Stimulated activated naive CD8-positive, alpha-beta T cell treated with anti-CD3 and anti-CD28 coated beads, Interleukin-15, amount 100 ng/mL, for 72 hours (primary cell): ENCODE results near the gene NOS2.
"Not testable (repeated sequence)": the region's sequence is repeated elsewhere in the genome, so short reads cannot be mapped to it uniquely, and the experiment has no call there.

ENCODE experiments used
- ATAC-seq: fragments of 150-1000 bp; cut with Tn5 transposase; 2 replicates; pipeline ENCODE4 v1.10.0; 2021; ENCODE audit warnings: mild to moderate bottlenecking, moderate library complexity
- DNase-seq, 2 donors: peaks; one replicate each; pipeline ENCODE4 v3.0.0; 2021 to 2022
- H3K27ac Mint-ChIP-seq, 2 donors: one replicate each; pipeline ENCODE4 v1.8.0; 2022; ENCODE audit warnings: mild to moderate bottlenecking in 2 of 2, mixed read lengths in 2 of 2, moderate library complexity in 2 of 2
- H3K27me3 Mint-ChIP-seq: one replicate; pipeline ENCODE4 v1.8.0; 2022; ENCODE audit warnings: mixed read lengths
- H3K4me1 Mint-ChIP-seq: one replicate; pipeline ENCODE4 v1.8.0; 2022; ENCODE audit warnings: mild to moderate bottlenecking, mixed read lengths
- H3K4me3 Mint-ChIP-seq, 2 donors: one replicate each; pipeline ENCODE4 v1.8.0; 2022; ENCODE audit warnings: mild to moderate bottlenecking in 2 of 2, mixed read lengths in 2 of 2, moderate library complexity in 1 of 2
- H3K9me3 Mint-ChIP-seq, 2 donors: one replicate each; pipeline ENCODE4 v1.8.0; 2022; ENCODE audit warnings: mixed read lengths in 2 of 2

NOS2 gene

DNA sequence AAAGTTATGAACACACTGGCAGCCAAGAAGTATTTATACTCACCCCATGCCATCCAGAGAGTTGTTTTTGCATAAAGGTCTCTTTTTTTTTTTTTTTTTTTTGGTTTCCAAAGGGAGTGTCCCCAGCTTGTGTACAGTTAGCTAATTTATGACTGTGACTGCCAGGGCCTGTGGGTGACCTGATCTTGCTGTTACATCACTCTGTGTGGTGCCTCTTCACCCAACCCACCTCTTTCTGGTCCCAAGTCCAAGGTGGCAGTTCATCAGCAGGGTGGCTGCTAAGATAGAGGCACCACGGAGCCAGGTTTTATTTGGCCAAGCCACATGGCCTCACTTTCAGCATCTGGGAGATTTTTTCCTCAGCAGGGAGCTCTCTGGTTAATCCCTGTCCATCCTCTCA is at the start of gene NOS2:
NOS2 (minus strand) TSS at position 8 of the 400 bp plus-strand sequence. CDS start 1,720 bp downstream, outside the sequence.
- H3K9me3 Mint-ChIP-seq: no peaks in the 10 kb centered on the region
- H3K4me1 Mint-ChIP-seq: peaks cover 8% of the 10 kb centered on the region
- peaks cover 24% of the 10 kb centered on the region for H3K27me3 Mint-ChIP-seq
- peak; percentile 64 for ATAC-seq
- no peak within 1 kb of the TSS for H3K4me3 Mint-ChIP-seq
- no peak for DNase-seq
- H3K27ac Mint-ChIP-seq: no peak within 1 kb of the TSS

DNA sequence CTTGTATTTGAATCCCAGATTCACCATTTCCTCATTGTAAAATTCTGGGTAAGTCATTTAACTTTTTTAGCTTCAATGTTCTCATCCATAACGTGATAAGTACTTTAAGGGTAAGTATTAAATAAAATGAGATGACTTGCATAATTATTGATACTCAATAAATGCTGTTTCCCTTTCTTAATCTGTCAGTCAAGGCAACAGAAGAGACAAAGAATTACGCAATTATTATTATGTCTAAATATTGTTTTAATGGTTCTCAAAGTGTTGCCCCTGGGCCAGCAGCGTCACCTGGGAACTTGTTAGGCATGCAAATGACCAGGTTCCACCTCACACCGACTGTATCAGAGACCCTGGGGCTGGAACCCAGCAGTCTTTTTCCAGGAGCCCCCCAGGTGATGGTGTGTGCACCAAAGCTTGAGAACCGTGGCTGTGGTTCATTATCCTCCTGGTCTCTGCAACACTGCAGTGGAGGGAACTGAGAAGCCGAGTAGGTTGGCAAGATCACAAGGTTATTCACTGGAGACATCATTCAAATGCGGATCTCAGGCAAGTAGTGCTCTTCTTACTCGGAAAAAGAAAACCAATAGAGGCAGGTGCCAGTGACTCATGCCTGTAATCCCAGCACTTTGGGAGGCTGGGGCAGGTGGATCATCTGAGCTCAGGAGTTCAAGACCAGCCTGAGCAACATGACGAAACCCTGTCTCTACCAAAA is 49.3 kb upstream of the NOS2 start:
- no peak overlapping the region for H3K4me3 Mint-ChIP-seq
- peaks cover 19% of the 10 kb centered on the region for H3K4me1 Mint-ChIP-seq
- DNase-seq: no peak
- no peak overlapping the region for H3K27ac Mint-ChIP-seq
- ATAC-seq: no peak
- no peaks in the 10 kb centered on the region for H3K27me3 Mint-ChIP-seq
- no peaks in the 10 kb centered on the region for H3K9me3 Mint-ChIP-seq

- Mint-ChIP-seq H3K9me3 (no peaks in the 10 kb centered on the region), H3K4me3 (no peak overlapping the region), H3K27me3 (no peaks in the 10 kb centered on the region), H3K27ac (no peak overlapping the region), H3K4me1 (peaks cover 19% of the 10 kb centered on the region)
- DNase-seq (no peak), ATAC-seq (no peak)
Observed at GRCh38 chr17:27848931-27849330, 48.6 kb upstream of the NOS2 start.

GRCh38 chr17:27846808-27847307 is 46.5 kb upstream of the NOS2 start:
- H3K27me3 Mint-ChIP-seq, H3K9me3 Mint-ChIP-seq, ATAC-seq, DNase-seq: not testable (repeated sequence)
- Mint-ChIP-seq H3K4me3 (peak overlapping the region; percentile 82), H3K27ac (peak overlapping the region; percentile 85 to 96), H3K4me1 (peaks cover 19% of the 10 kb centered on the region)

DNA sequence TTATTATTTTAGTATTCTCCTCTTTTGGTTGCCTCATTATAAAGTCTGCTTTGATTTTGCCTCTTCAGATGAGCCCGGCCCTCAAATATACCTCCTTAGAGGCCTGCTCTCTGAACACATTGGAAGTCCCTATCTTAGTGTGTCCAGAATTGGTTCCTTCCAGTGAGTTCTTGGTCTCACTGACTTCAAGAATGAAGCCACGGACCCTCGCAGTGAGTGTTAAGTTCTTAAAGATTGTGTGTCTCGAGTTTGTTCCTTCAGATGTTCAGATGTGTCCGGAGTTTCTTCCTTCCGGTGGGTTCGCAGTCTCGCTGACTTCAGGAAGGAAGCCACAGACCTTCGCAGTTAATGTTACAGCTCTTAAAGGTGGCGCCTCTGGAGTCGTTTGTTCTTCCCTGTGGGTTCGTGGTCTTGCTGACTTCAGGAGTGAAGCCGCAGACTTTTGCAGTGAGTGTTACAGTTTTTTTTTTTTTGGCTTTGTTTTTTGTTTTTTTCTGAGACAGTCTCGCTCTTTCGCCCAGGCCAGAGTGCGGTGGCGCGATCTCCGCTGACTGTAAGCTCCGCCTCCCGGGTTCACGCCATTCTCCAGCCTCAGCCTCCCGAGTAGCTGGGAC is 45.8 kb upstream of the NOS2 start:
- Mint-ChIP-seq H3K9me3 (no peaks in the 10 kb centered on the region), H3K27me3 (no peaks in the 10 kb centered on the region), H3K27ac (peak overlapping the region; percentile 85 to 96), H3K4me3 (peak overlapping the region; percentile 82), H3K4me1 (peaks cover 19% of the 10 kb centered on the region)
- ATAC-seq: peak; percentile 80
- DNase-seq: peak in 1 of 2 donors; percentile 38

GRCh38 chr17:27845264-27846041 is 45.1 kb upstream of the NOS2 start:
- DNase-seq (no peak), ATAC-seq (no peak)
- Mint-ChIP-seq H3K27ac (no peak overlapping the region), H3K4me3 (no peak overlapping the region), H3K9me3 (no peaks in the 10 kb centered on the region), H3K4me1 (peaks cover 19% of the 10 kb centered on the region), H3K27me3 (no peaks in the 10 kb centered on the region)

DNA sequence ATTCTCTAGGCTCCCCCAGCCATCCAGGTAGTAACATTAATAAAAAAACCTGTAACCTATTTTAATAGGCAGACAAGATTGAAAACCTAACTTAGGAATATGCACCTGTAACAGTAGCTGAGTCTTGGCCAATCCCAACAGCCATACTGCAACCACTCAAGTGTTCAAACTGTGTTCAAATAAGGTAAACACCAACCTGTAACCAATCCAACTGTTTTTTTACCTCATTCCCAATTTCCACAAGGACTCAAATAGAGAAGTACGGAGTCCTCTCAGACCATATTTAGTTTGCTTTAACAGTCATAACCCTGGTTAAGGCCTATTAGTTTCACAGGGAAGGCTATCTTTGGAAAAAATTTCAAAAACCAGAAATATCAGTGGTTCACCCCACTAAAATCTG is 40.4 kb upstream of the NOS2 start:
- no peak for DNase-seq
- no peak overlapping the region for H3K4me3 Mint-ChIP-seq
- no peaks in the 10 kb centered on the region for H3K27me3 Mint-ChIP-seq
- ATAC-seq: no peak
- no peaks in the 10 kb centered on the region for H3K9me3 Mint-ChIP-seq
- peaks cover 14% of the 10 kb centered on the region for H3K4me1 Mint-ChIP-seq
- no peak overlapping the region for H3K27ac Mint-ChIP-seq

- H3K27me3 Mint-ChIP-seq, H3K4me3 Mint-ChIP-seq, H3K9me3 Mint-ChIP-seq, DNase-seq, H3K27ac Mint-ChIP-seq: not testable (repeated sequence)
- peak; percentile 86 for ATAC-seq
- H3K4me1 Mint-ChIP-seq: peaks cover 10% of the 10 kb centered on the region
Observed at GRCh38 chr17:27840406-27840678, 40.0 kb upstream of the NOS2 start.

DNA sequence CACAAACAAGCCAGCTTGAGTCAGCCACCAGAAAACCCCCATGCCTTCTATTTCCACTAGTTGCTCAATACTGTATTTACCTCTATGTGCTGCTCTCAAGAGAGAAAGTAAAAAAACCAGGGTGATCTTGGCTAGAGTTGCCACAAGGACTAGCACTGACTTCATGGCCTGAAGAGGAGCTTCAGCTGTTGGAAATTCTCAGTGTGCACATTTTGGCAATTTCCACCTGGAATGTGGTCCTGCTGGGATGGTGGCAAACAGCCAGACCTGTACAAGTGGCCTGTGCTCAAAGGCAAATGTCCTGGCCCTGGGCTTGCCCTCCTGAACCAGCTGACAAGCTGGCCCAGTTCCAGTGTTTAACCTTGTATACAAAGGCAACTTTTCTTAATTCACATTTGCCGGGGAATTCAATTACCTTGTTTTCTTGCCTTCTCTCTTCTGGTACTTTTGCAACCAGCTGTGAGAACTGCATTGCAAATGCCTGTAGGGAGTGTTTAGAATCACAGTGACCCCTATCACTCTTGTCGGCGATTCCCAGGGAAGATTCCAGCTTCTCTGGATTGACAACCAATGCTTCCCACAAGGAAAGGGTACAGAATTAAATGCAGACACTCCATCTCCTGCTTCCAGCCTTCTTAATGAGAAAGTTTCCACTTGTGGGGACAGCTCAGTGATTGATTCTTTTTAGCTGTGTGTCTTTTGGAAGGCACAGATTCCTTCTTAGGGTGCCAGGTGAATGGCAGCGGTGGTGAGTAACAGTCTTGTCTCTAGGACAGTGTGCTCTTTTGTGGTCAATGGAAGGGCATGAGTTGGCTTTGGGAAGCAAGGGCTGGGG is 39.5 kb upstream of the NOS2 start:
- peak; percentile 74 for ATAC-seq
- H3K27ac Mint-ChIP-seq, H3K9me3 Mint-ChIP-seq, H3K4me1 Mint-ChIP-seq, H3K4me3 Mint-ChIP-seq, DNase-seq, H3K27me3 Mint-ChIP-seq: not testable (repeated sequence)

- not testable (repeated sequence) for H3K4me1 Mint-ChIP-seq, H3K27me3 Mint-ChIP-seq, H3K27ac Mint-ChIP-seq, H3K9me3 Mint-ChIP-seq, DNase-seq, ATAC-seq, H3K4me3 Mint-ChIP-seq
Observed at GRCh38 chr17:27838607-27839006, 38.3 kb upstream of the NOS2 start.

GRCh38 chr17:27837769-27838168 is 37.4 kb upstream of the NOS2 start:
- not testable (repeated sequence) for H3K4me1 Mint-ChIP-seq, H3K27ac Mint-ChIP-seq, ATAC-seq, H3K9me3 Mint-ChIP-seq, H3K4me3 Mint-ChIP-seq, H3K27me3 Mint-ChIP-seq, DNase-seq

GRCh38 chr17:27836651-27837050 is 36.3 kb upstream of the NOS2 start:
- peaks cover 0 to 8% of the 10 kb centered on the region in 2 donors for H3K9me3 Mint-ChIP-seq
- ATAC-seq: no peak
- DNase-seq: no peak
- H3K4me1 Mint-ChIP-seq: peaks cover 9% of the 10 kb centered on the region
- no peak overlapping the region for H3K27ac Mint-ChIP-seq
- no peak overlapping the region for H3K4me3 Mint-ChIP-seq
- no peaks in the 10 kb centered on the region for H3K27me3 Mint-ChIP-seq

DNA sequence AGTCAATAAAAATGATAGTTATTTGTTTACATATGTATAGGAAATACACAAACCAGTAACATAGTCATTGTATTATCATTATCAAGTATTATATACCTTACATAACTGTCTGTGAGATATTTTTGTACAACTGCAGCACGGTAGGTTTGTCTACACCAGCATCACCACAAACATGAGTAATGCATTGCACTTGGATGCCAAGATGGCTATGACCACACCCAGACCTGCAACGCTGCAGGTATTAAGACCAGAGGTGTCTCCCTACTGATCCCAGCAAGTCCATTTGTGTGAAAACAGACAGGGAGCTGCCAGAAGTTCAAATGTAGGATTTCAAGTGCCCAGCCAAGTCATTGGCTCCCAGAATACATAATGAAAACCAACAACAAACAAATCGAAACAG is 34.2 kb upstream of the NOS2 start:
- Mint-ChIP-seq H3K9me3 (peaks cover 0 to 8% of the 10 kb centered on the region in 2 donors), H3K27ac (no peak overlapping the region), H3K4me3 (no peak overlapping the region), H3K4me1 (peaks cover 9% of the 10 kb centered on the region), H3K27me3 (no peaks in the 10 kb centered on the region)
- no peak for DNase-seq
- no peak for ATAC-seq

- Mint-ChIP-seq H3K9me3 (peaks cover 0 to 8% of the 10 kb centered on the region in 2 donors), H3K27ac (no peak overlapping the region), H3K4me3 (no peak overlapping the region), H3K27me3 (no peaks in the 10 kb centered on the region), H3K4me1 (peaks cover 9% of the 10 kb centered on the region)
- DNase-seq (no peak), ATAC-seq (no peak)
Observed at GRCh38 chr17:27832831-27833230, 32.5 kb upstream of the NOS2 start.

- ATAC-seq: peak; percentile 67
Observed at GRCh38 chr17:27829888-27830287, 29.6 kb upstream of the NOS2 start.

More at GRCh38 chr17:27829888-27830287, 29.6 kb upstream of the NOS2 start:
- H3K27ac Mint-ChIP-seq, H3K4me1 Mint-ChIP-seq, H3K4me3 Mint-ChIP-seq, H3K27me3 Mint-ChIP-seq, H3K9me3 Mint-ChIP-seq, DNase-seq: not testable (repeated sequence)
